GM19035 (cell line): Measurements from ENCODE around the gene CCR6.

Experiments used
- ATAC-seq: cut with Tn5 transposase; IDR thresholded peaks from one replicate; pipeline ENCODE4 v1.9.1; 2021; ENCODE audit not compliant: unreplicated experiment

Gene CCR6

GRCh38 chr6:167097770-167098169, 25.1 kb upstream of the CCR6 start:
- no peak for ATAC-seq

- no peak for ATAC-seq
Measured at GRCh38 chr6:167098825-167099225, 24.1 kb upstream of the CCR6 start.

DNA sequence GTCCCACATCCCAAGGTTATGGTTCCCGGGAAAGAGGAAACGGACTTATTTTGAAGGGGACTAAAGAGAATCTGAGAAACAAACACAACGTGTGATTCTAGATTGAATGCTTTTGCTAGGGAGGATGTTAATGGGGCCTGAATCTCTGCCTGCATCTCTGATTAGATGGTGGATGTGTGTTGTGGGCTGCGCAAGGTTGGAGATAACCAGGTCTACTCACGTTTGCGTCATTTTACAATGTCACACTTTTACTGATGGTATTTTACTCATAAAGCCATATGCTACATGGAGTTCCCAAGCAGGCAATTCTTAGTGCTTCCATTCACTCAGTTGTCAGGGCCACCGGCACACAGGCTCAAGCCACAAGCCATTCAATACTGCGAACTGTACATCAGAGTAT, 23.2 kb upstream of the CCR6 start:
- ATAC-seq: no peak

- no peak for ATAC-seq
Measured at GRCh38 chr6:167100241-167100674, 22.6 kb upstream of the CCR6 start.

DNA sequence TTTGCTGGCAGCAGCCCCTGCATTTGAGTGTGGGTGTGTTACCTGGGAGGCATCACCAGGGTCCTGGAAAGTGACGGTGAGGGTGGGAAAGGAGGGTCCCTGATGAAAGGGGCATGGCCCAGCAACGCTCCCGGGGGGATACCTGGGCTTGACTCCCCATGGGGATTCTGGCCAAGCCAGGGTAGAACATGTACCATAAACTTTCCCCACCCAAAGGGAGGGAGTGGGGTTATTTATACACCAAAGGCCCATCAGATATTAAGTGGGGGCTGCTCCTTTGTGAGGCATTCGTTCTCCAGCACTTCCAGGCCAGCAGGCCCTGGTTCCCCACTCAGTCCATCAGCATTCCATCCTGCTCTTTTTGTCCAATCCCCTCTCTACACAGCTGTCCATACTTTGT, 20.6 kb upstream of the CCR6 start:
- no peak for ATAC-seq

- peak; percentile 96 for ATAC-seq
Measured at GRCh38 chr6:167103041-167103891, 19.6 kb upstream of the CCR6 start.

GRCh38 chr6:167104388-167104787, 18.5 kb upstream of the CCR6 start:
- ATAC-seq: no peak

- no peak for ATAC-seq
Measured at GRCh38 chr6:167105060-167105459, 17.8 kb upstream of the CCR6 start.

DNA sequence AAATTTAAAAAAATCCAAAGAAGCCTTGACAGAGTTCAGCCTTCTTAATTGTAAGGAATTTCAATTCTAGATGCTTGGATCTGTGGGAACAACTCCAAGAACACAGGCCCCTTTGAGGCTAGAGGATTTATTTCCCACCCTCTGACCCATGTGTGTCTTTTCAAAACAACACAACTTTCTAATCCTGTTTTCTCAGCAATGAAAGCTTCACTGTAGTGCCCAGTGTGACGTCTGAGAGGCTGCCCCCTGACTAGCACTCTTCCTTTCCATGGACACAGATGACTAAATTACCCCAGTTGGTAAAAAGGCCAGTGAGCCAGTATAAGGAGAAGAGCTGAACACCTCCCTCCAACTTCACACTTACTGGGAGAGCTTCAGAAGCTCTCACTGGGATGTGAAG, 16.5 kb upstream of the CCR6 start:
- no peak for ATAC-seq

DNA sequence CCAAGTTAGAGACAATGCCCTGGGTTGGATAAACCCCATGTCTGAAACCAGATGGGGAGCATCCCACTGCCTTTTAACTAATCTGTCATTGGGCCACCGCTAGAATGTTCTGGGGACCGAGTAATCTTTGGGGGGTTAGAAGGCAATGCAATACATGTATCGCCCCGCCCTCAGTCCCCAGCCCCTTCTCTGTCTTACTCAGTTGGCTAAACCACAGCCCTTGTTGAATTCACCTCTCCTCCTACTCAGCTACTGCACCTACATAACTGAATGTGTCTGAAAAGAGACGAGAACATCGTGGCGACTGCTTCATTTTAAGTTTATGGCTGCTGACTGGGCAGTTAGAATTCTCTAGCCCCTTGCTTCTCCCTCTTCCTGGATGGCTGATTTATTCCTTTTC, 15.1 kb upstream of the CCR6 start:
- ATAC-seq: no peak

- no peak for ATAC-seq
Measured at GRCh38 chr6:167108278-167108677, 14.6 kb upstream of the CCR6 start.

- no peak for ATAC-seq
Measured at GRCh38 chr6:167109651-167110050, 13.2 kb upstream of the CCR6 start.

- ATAC-seq: no peak
Measured at GRCh38 chr6:167111597-167111996, 11.3 kb upstream of the CCR6 start.

GRCh38 chr6:167112421-167112820, 10.5 kb upstream of the CCR6 start:
- no peak for ATAC-seq

DNA sequence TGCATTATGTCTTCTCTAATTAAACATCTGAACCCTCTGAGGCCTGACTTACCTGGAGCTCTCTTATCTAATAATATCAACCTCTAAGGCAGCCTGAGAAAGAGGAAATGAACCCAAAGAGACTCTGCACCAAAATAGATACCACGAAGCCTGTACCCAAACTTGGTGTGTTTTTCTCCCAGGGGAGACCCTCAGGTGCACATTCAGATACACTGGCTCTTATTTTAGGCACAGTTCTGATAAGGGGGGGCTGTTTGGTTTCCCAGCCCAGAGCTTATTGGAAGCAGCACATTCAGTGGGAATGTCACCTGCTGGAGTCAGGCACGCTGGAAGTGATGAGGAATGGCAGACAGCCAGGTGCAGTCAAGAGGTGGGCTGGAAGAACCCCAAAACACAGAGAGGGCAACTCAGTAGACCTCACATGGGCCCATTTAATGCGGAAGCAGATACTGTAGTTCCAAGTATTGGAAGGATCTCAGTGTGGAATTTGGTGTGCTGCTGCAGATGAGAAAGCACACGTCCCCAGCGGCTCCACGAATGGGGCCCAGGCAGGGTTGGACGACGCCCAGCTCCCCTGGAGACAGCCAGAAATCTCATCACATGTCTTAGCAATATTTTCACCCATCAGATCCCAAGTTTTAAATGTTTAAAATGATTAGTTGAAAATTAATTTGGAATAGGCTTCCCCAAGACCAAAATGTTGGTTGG, 9.7 kb upstream of the CCR6 start:
- peak; percentile 44 for ATAC-seq

GRCh38 chr6:167113935-167114910, 8.7 kb upstream of the CCR6 start:
- peak; percentile 87 for ATAC-seq

- ATAC-seq: no peak
Measured at GRCh38 chr6:167115054-167115453, 7.8 kb upstream of the CCR6 start.

DNA sequence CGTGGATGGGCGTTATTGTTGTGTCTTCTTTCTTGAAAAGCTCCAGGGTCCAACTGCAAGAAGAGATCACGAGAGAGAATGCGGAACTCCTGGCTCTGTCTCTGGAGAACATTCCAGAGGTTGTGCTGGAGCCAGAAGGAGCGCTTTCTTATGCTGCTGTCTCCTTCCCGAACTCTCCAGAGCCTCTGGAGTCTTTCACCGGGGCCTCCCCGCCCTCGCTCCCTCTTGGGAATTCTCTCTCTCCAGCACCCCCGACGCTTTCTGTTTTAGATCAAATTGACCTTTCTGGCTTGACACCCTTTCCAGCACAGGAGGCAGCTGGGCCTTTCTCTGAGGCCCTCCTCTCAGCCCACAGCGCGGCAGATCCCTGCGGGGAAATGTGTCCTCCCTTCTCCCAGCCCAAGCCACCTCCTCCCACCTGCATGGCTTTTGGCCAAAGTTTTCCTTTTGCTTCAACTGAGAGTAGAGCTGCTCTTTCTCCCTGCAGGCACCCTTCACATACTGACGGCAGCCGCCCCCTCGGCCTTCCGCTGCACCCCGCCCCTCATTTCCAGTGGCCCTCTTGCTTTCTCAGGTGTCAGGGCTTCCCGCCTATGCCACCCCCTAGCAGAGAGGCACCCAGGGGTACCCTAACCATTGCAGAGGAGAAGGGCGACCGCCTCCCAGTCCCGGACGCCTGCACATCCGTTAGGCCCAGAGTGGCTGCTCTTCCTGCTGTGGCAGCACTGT, 6.6 kb upstream of the CCR6 start:
- no peak for ATAC-seq

- no peak for ATAC-seq
Measured at GRCh38 chr6:167116838-167117228, 6.1 kb upstream of the CCR6 start.

DNA sequence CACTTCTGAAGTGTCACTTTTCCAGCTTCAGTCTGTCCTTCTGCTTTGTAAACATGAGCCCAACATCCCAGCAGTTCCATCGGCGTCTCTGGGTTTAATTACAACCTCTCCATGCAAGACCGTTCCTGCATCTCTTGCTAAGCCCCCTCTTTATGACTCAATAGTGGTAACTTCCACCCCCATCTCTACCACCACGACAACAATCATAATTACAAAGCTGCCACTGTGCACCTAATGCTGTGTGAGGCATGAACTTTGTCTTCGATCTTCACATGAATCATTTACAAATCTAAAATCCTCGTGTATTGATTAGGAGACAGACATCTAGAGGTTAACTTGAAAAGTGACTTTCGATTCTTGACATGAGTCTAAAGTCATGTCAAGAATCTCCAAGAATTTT, 4.9 kb upstream of the CCR6 start:
- no peak for ATAC-seq

- ATAC-seq: no peak
Measured at GRCh38 chr6:167118839-167119238, 4.1 kb upstream of the CCR6 start.
